Measurements from ENCODE around the gene MOGAT2. TPM values are rescaled to one million over a fixed set of nuclear protein-coding genes. Genes with fewer than 3 reads are reported as not detected.

MOGAT2 gene
- total and polyA plus RNA-seq, 2 of the 13 experiments (the other 11 are each of a cell fraction or from before 2014, with no cell fraction given) = 27.2 to 27.8 TPM

DNA sequence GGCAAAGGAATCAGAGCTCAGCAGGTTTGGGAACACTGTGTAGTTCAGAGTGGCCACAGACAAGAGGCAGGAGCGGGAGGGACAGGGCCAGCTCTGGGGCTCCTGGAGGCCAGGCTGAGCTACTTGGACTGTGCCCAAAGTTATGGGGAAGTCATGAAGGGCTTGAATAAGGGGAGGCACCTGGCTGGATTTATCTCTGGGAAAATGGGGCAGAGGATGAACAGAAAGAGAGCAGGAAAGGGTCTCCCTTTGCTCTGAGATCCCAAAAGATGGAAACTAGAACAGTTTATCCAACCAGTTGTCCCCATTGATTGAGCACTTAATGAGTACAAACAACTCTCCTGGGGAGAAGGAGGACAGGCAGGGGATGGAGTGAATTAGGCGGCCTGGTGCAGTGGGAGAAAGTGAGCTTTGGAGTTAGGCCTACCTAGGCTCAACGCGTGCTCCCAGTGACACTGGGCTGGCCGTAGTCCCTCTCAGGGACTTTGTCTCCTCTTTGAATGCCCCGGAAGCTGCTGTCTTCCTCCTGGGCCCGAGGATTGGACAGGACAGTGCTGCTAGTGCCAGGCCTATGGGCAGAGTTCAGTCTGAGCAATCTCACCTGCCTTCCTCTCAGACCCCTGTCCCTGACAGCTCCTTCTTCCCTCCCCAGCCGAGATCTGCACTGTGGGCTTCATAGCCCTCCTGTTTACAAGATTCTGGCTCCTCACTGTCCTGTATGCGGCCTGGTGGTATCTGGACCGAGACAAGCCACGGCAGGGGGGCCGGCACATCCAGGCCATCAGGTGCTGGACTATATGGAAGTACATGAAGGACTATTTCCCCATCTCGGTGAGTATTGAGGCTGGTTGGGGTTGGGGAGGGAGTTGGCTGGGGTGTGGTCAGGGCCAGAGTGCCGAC is 2.0 kb downstream of the MOGAT2 start (continued):
- TF ChIP-seq MTA1 (CRISPR knock-in tag; IDR thresholded peaks at IDR 0.05; ENCODE audit: borderline replicate concordance) = no peak; the same call in 1 of the 2 replicates
- TF ChIP-seq, protein P1, sequence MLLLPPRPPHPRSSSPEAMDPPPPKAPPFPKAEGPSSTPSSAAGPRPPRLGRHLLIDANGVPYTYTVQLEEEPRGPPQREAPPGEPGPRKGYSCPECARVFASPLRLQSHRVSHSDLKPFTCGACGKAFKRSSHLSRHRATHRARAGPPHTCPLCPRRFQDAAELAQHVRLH (CRISPR knock-in tag; IDR thresholded peaks at IDR 0.05; ENCODE audit: borderline replicate concordance, low read depth) = peak; percentile 69; the same call in 1 of the 2 replicates
- no peak for TF ChIP-seq GABPA (IDR thresholded peaks at IDR 0.05; ENCODE audit: low read depth, low read length)
- peak; percentile 81 for TF ChIP-seq GABPA (CRISPR knock-in tag; IDR thresholded peaks at IDR 0.05; ENCODE audit: low read depth)
- TF ChIP-seq, protein P2, sequence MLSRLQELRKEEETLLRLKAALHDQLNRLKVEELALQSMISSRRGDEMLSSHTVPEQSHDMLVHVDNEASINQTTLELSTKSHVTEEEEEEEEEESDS (CRISPR knock-in tag; IDR thresholded peaks at IDR 0.05; ENCODE audit: borderline replicate concordance) = 0 out of 2 replicates have a peak, but pooled peaks have one; percentile 53
- no peak for TF ChIP-seq KLF13 (CRISPR knock-in tag; IDR thresholded peaks at IDR 0.05)
- TF ChIP-seq, protein P3, sequence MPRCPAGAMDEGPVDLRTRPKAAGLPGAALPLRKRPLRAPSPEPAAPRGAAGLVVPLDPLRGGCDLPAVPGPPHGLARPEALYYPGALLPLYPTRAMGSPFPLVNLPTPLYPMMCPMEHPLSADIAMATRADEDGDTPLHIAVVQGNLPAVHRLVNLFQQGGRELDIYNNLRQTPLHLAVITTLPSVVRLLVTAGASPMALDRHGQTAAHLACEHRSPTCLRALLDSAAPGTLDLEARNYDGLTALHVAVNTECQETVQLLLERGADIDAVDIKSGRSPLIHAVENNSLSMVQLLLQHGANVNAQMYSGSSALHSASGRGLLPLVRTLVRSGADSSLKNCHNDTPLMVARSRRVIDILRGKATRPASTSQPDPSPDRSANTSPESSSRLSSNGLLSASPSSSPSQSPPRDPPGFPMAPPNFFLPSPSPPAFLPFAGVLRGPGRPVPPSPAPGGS (CRISPR knock-in tag; IDR thresholded peaks at IDR 0.05) = no peak
- TF ChIP-seq TSC22D2 (CRISPR knock-in tag; IDR thresholded peaks at IDR 0.05; ENCODE audit: borderline replicate concordance) = no peak
- no peak for TF ChIP-seq REL (CRISPR knock-in tag; conservative IDR thresholded peaks at IDR 0.05)
- TF ChIP-seq ZNF709 (CRISPR knock-in tag; IDR thresholded peaks at IDR 0.05) = 0 out of 2 replicates have a peak, but pooled peaks have one; percentile 23
- no peak for TF ChIP-seq ZNF569 (CRISPR knock-in tag; IDR thresholded peaks at IDR 0.05; ENCODE audit: borderline replicate concordance)
- peak; percentile 75 for TF ChIP-seq ERF (CRISPR knock-in tag; IDR thresholded peaks at IDR 0.05)
- TF ChIP-seq ZMYM3 (CRISPR knock-in tag; IDR thresholded peaks at IDR 0.05) = no peak; the same call in 1 of the 2 replicates
- TF ChIP-seq NCOA5 (CRISPR knock-in tag; IDR thresholded peaks at IDR 0.05) = no peak
- TF ChIP-seq, protein P4, sequence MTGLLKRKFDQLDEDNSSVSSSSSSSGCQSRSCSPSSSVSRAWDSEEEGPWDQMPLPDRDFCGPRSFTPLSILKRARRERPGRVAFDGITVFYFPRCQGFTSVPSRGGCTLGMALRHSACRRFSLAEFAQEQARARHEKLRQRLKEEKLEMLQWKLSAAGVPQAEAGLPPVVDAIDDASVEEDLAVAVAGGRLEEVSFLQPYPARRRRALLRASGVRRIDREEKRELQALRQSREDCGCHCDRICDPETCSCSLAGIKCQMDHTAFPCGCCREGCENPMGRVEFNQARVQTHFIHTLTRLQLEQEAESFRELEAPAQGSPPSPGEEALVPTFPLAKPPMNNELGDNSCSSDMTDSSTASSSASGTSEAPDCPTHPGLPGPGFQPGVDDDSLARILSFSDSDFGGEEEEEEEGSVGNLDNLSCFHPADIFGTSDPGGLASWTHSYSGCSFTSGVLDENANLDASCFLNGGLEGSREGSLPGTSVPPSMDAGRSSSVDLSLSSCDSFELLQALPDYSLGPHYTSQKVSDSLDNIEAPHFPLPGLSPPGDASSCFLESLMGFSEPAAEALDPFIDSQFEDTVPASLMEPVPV (CRISPR knock-in tag; IDR thresholded peaks at IDR 0.05) = 0 out of 2 replicates have a peak, but pooled peaks have one; percentile 11
- TF ChIP-seq, protein P5, sequence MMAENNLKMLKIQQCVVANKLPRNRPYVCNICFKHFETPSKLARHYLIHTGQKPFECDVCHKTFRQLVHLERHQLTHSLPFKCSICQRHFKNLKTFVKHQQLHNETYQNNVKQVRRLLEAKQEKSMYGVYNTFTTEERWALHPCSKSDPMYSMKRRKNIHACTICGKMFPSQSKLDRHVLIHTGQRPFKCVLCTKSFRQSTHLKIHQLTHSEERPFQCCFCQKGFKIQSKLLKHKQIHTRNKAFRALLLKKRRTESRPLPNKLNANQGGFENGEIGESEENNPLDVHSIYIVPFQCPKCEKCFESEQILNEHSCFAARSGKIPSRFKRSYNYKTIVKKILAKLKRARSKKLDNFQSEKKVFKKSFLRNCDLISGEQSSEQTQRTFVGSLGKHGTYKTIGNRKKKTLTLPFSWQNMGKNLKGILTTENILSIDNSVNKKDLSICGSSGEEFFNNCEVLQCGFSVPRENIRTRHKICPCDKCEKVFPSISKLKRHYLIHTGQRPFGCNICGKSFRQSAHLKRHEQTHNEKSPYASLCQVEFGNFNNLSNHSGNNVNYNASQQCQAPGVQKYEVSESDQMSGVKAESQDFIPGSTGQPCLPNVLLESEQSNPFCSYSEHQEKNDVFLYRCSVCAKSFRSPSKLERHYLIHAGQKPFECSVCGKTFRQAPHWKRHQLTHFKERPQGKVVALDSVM (CRISPR knock-in tag; IDR thresholded peaks at IDR 0.05) = peak; percentile 64; the same call in 1 of the 2 replicates
- TF ChIP-seq, protein P6, sequence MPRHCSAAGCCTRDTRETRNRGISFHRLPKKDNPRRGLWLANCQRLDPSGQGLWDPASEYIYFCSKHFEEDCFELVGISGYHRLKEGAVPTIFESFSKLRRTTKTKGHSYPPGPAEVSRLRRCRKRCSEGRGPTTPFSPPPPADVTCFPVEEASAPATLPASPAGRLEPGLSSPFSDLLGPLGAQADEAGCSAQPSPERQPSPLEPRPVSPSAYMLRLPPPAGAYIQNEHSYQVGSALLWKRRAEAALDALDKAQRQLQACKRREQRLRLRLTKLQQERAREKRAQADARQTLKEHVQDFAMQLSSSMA (CRISPR knock-in tag; IDR thresholded peaks at IDR 0.05) = 0 out of 2 replicates have a peak, but pooled peaks have one; percentile 68
- TF ChIP-seq, protein P7, sequence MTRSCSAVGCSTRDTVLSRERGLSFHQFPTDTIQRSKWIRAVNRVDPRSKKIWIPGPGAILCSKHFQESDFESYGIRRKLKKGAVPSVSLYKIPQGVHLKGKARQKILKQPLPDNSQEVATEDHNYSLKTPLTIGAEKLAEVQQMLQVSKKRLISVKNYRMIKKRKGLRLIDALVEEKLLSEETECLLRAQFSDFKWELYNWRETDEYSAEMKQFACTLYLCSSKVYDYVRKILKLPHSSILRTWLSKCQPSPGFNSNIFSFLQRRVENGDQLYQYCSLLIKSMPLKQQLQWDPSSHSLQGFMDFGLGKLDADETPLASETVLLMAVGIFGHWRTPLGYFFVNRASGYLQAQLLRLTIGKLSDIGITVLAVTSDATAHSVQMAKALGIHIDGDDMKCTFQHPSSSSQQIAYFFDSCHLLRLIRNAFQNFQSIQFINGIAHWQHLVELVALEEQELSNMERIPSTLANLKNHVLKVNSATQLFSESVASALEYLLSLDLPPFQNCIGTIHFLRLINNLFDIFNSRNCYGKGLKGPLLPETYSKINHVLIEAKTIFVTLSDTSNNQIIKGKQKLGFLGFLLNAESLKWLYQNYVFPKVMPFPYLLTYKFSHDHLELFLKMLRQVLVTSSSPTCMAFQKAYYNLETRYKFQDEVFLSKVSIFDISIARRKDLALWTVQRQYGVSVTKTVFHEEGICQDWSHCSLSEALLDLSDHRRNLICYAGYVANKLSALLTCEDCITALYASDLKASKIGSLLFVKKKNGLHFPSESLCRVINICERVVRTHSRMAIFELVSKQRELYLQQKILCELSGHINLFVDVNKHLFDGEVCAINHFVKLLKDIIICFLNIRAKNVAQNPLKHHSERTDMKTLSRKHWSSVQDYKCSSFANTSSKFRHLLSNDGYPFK (CRISPR knock-in tag; IDR thresholded peaks at IDR 0.05; ENCODE audit: borderline replicate concordance) = no peak
